Glomerular endothelial cell (primary cell): ENCODE data around the gene RYK. TPM values are rescaled to one million over a fixed set of nuclear protein-coding genes. Genes with fewer than 3 reads are reported as not detected.
"Not testable (repeated sequence)": the region's sequence is repeated elsewhere in the genome, so short reads cannot be mapped to it uniquely, and the experiment has no call there.

Source experiments
- DNase-seq: peaks from one replicate; pipeline ENCODE4 v3.0.0-alpha.2; 2011; ENCODE audit warnings: low read depth, low spot score; ENCODE audit errors: extremely low read depth
- total RNA-seq: library from RNA; depleted of rRNA; stranded (reverse); fragments of >200 nt; gene quantifications from 2 replicates; pipeline ENCODE4 v1.2.3, GENCODE V29; 2015

RYK gene
- total RNA-seq, 1 donor from 2014 or later = 47.7 TPM

DNA sequence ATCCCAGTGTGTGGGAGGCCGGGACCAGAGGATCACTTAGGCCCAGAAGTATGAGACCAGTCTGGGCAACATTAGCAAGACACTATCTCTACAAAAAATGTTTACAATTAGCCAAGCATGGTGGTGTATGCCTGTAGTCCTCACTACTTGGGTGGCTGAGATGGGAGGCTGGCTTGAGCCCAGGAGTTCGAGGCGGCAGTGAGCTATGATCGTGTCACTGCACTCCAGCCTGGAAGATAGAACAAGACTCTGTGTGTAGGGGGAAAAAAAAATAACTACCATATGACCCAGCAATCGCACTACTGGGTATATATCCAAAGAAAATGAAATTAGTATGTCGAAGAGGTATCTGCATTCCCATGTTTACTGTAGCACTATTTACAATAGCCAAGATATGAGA, 22.6 kb downstream of the RYK start:
- no peak for DNase-seq

DNA sequence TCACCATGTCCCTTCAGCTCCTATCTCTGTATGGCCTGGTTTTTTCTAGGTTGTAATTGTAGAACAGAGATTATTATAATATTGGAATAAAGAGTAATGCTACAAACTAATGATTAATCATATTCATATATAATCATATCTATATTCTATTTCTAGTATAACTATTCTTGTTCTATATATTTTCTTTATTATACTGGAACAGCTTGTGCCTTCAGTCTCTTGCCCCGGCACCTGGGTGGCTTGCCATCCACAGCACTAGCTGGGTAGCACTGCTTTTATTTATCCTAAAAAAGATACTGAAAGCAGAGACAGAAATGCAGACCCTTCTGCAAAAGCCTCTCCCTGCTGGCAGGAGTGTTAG, 25.9 kb downstream of the RYK start:
- not testable (repeated sequence) for DNase-seq

DNA sequence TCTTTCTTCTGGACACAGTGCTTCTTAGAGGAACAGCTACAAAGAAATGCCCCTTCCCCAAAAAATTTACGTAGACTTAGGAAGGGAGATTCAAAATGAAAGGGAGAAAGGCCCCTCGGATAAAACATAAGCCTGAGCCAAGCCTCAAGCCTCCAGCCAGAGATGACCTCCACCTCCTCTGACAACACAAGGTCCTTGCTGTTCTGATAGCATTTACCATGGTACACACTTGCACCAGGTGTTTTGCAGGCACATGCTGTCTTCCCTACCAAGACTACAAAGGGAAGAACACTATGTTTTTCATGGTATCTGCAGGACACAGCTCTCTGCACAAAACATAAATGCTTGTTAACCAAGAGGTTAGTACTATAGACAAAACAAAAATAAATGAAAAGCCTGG, 27.8 kb downstream of the RYK start:
- DNase-seq = no peak

DNA sequence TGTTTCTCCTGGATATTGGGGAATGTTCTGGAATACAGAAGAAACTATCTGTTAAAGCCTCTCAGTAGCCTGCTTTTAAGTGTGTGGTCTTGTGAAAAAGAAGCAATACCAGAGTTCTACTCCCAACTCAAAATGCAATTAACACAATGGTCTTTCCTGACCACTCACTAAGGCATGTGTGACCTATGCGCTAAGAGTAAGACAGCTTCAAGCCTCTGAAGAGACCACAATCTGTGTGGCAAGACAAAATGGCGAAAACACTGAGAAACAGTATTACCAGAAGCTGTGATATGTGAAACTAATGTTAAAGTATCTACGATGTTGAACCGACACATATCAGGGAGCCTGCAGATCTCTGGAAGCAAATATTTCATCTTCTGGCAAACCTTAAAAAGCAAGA, 33.8 kb downstream of the RYK start:
- no peak for DNase-seq

DNA sequence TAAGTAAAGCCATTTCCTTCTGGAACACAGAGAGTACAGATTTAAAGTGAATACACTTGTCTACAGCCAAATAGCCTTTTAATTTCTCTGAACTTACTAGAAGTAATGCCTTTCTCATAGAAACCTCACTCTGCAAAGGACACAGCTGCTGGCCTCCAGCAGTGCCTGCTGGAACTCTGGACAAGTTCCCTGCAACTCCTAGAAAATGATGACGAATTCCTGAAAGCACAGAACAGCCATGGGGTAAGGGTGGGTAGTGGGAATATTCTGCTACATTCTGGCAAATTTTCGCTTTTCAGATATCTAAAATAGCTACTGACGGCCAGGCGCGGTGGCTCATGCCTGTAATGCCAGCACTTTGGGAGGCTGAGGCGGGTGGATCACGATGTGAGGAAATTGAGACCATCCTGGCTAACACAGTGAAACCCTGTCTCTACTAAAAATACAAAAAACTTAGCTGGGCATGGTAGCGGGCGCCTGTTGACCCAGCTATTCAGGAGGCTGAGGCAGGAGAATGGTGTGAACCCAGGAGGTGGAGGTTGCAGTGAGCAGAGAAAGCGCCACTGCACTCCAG, 34.4 kb downstream of the RYK start:
- no peak for DNase-seq

DNA sequence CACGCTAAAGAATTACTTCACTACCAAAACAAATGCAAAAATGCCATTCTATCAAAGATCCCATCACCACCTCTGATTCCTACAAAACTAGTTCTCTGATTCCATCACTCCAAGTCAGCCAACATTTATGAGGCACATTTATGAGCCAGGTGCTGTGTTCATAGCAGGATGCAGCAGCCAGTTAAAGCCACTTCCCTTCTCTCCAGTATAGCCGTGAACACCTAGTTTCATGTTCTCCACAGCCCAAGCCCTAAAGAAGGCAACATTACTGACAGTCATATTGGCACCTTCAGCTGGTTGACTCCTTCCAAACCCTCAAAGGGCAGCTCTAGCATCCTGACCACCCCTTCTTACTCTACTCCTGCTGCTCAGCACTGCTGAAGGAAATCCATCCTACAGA, 36.4 kb downstream of the RYK start:
- DNase-seq = no peak

DNA sequence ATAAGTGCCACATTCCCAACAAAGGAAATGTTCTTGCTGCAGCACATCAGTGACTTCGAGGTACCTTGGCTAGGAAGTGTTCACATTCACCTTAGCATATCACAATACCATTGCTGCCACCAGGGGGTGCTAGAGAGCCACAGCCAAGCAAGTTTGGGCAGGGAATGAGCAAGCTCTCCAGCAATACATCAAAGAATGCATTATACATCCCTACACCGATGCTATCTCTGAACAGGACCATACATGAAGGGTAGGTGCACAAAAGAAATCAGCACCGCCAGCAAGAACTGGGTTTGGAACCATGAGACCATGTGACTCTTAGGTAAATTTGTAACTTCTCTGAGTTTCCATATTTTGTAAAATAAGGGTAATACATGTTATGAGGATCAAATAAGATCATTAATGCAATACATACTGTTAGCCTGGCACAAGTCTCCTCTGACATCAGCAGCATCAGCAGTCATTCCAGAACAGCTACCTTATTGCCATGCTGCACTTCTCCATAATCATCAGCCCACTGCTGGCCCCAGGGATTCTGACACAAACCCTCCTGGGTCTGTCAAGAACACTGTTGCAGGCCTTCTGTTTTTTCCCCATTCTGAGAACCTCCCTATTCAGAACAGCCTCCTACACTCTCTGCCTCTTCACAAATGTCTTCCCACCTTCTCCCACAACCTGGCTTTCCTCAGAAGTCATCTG, 37.5 kb downstream of the RYK start:
- DNase-seq = no peak

DNA sequence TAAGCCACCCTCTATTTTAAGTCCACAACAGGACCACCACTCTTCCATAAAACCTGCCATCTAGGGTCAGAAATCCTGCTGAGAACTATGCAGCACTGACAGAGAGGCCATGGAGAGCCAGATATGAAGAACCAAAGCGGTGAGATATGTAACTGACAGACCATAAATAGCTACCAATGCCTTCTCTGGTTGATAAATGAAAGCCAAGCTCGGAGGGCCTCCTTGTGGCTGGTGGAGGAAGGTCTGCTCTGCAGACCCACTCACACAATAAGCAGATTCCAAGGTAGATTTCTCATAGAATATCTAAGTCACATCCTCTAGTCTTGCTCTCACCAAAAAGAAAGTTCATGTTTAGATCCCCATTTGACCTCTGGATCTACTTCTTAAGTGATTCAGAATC, 38.9 kb downstream of the RYK start:
- DNase-seq = no peak

DNA sequence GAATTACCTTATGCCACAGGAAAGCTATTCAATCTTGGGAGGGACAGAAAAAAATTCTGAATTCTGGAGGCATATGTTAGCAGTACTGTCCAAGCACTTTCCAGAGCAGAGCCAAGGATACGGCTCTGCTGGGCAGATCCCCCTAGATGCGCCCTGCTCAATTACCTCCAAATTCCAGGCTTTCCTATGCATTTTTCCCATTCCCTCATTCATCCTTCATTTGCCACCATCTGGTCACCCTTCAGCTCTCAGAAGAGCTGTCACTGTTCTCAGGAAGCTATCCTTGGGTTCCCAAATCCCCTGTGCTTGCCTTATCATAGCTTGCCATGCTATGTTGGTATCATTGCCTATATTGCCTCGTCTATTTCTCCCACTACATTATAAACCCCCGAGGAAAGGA, 45.2 kb downstream of the RYK start:
- DNase-seq = no peak

DNA sequence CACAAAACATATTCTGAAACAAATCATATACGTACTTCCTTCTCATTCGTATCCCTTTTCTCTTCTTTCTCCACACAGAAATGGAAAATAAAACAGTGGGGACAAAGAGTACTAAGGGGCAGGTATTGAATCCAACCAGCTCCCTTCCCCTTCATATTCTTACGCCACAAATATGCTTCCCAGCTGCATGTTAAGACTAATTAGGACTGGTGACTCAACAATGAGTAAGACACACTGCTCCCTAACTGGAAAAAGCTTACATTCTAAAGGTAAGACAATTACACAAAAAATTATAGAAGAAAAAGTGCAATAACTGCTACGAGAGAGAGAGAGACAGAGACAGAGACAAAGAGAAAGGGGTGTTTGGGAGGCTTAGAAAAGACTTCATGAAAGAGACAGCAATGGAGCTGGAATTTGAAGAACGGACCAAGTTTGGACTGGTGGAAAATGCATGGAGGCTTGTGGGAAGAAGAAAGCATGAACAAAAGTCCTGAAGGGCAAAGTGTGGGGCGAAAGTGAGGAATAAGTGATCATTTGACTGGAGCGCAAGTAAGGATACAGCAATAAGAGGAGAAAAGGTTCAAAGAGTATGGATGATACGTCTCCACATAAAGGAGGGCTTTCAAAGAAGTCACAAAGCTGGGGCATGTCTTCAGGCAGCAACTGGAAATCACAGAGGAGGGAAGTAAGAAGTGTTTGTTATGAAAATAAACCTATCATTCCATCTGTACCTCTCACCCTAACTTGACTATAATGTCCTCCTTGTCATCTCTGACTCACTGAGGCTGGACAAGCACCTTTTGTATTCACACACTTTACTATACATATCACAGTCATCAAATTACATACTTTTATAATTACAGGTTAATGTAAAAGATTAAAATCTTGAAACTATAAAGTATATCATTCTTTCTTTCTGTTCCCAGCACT, 49.2 kb downstream of the RYK start:
- no peak for DNase-seq

DNA sequence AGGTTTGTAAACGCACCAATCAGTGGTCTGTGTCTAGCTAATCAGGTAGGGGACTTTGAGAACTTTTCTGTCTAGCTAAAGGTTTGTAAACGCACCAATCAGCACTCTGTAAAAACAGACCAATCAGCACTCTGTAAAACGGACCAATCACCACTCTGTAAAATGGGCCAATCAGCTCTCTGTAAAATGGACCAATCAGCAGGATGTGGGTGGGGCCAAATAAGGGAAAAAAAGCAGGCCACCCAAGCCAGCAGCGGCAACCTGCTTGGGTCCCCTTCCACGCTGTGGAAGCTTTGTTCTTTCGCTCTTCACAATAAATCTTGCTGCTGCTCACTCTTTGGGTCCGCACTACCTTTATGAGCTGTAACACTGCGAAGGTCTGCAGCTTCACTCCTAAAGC, 50.8 kb downstream of the RYK start:
- DNase-seq = not testable (repeated sequence)

DNA sequence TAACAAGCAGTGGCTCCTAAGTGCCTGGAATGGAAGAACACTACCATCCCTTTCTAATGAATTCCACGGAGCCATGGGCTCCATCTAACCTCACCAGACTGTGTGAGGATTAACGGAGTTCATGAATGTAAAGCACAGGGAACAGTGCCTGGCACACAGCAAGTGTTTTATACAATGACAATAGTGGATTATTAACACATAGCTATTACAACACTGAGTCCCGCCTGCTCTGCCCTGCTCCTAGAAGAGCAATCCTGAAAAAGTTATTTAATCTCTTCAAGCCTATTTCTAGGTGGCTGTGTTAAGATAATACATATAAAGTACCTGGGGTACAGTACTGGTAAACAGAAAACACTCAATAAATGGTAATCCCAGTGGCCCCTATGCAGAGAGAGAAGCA, 51.4 kb downstream of the RYK start:
- no peak for DNase-seq

DNA sequence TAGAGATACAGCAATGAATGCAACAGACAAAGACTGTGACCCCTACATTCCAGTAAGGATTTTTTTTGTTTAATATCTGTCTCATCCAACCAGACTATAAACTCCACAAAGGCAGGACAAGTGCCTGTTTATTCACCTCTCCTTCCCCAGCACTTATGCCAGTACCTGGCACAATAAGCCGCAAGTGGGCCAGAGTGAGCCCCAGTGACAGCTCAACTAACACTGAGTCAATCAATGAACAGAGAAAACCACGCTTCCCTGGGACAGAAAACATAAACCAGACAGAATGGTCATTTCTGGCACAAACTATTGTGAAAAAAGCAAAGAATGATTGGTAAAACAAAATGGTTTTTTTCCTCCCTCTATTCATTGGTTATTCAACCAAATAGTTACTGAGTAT, 52.2 kb downstream of the RYK start:
- DNase-seq = no peak

DNA sequence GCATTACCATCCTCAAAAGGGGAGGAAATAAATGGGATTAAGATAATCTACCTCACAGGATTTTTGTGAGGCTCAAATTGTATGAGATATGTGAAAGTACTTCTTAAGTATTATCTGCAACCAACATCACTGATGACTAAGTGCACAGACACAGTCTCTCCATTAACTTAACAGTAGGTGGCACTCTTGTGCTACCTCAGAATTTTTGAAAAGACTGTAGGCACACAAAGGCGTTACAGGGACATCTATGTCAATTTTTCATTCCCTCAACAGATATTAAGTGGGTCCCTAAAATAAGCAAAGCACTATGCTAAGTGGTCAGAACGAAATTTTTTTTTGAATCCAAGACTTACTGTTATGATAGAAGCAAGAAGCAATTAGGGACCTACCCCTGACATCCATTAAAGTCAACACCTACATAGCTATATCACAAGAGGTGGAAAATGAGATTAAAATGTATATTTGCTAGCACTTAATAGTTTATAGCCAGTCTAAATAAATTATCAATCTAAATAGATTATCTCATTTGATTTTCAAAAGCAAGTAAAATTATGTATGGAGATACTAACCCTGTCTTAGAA, 52.9 kb downstream of the RYK start:
- DNase-seq = no peak

DNA sequence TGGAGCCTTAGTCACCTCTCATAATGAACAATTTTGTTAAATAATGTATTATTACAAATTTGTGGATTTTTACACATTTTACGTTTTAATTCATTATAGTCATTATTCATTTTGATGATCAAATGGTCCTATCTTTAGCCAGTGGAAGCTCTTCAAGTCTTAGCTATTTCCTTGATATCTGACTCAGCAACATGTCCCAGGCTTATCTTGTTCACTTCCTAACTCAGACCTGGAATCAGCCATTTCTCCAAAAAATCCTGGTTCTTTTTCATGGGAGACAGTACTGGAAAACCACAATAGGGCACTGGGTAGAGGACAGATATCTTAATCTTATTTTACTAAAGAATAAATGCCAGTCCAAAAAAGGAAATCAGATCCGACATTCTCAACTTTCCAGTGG, 56.4 kb downstream of the RYK start:
- DNase-seq = no peak

DNA sequence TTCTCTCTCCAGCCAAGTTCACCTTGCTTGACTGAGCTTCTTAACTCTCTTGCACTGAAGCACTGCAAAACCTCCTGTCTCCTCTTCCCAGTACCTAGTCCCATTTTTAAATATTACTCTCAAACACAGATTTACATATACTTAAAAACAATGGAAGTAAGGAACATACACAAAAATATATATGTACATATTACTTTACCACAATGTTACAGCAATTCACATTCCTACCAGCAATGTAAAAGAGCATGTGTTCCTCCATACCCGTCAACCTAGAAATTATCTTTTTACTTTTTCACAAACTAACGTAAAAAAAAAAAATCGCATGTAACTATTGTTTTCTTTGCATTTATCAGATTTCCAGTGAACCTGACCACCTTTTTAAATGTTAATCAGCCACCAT, 60.4 kb downstream of the RYK start:
- no peak for DNase-seq

DNA sequence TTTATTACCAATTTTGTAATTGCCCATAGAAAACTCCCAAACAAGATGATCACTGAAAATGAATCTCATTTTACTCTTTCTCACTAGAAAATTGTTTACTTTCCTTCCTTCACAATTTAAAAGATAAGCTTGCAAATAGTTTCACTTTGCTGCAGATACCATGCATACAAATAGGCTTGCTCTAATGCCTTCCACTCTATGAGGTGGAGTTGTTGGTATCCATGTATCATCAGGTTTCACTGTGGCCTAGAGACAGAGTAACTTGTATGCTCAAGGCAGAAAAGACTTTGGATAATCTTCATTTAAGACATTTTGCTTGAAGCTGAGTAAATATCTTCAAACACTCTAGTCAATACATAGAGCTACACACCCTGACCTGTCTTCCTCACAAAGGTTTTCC, 60.8 kb downstream of the RYK start:
- no peak for DNase-seq

DNA sequence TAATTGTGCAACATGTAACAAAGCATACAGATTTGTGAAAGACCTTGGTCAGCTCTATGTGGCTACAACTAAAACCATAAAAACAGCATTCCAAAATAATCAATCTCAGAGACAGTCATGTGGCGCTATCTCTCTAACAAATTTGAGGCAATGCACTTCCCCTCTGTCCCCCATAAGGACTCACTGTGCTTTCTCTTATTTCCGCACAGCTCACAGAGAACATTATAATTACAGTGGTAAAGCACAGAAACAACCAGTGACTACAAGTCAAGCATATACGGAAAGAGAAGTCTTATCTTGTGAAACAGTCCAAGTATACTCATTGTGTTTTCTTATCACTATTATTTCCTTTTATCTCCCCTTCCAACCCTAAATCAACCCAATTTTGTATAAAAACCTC, 64.3 kb downstream of the RYK start:
- DNase-seq = no peak

DNA sequence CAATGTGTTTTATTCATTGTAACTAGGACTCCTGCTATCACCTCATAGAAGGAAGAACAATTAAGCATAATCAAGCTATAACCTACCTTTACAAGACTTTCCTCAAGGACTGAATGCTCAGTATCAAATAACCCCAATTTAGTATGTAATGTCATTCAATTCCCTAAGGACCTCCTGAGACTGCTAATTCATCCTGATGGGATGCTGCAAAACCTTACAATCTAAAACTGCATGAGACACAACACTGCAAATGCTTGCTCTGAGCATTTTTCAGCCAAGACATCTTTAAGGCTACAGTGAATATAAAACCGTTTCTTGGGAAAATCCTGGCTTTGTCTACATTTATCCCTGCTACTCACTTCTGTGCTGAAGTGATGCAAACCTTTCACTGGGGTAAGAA, 69.9 kb downstream of the RYK start:
- no peak for DNase-seq

DNA sequence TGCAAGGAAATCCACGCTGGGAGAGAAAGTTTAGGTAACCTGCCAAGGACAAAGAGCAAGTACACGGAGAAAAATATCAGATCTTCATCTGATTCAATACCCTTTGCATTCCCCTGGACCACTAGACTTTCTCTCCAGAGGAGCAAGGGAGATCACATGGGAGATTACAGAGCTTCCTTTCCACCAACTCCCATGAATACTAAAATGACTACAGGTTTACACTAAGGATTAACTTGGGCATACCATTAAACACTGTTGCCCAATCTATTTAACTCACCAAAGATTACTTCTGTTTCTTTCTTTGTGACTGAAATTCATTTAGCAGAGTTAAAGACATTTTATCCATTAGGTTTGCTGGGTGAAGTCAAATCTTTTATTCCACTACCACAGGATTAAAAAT, 71.2 kb downstream of the RYK start:
- DNase-seq = no peak

DNA sequence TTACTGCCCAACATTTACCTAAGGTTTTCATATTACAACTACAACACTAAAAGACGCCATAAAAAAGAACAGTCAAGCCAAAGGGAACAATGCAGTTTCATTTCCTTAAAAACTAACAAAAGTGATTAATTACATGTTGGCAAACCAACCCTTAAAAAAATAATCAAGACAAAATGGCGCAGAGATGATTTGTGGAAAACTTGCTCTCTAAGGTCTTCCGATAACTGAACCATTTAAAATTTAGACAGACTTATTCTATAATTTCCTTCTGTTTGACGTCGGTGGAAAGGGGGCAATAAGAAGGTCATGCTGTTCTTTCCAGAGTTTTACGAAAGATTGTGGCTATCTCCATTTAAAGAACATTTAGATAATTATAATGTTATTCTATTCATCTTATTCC, 87.6 kb downstream of the RYK start:
- no peak for DNase-seq
